ENCODE measurements around the gene SLC9A1. TPM values are rescaled to one million over a fixed set of nuclear protein-coding genes. Genes with fewer than 3 reads are reported as not detected.
A peak's percentile ranks its signal among the peaks of the same experiment; 100 is the strongest.

The SLC9A1 gene
- total and polyA plus RNA-seq, 2 donors (not counting 1 experiment from before 2014, with no cell fraction given) = 7.3 to 22.5 TPM

- ChIA-PET CTCF (interaction anchor here (0.7 to 8.1 kb wide), 4 partner anchors 16 to 179 kb away, joined by 3 to 89 read pairs (median 6); no protein-coding TSS in a partner anchor), POLR2A (interaction anchor here (0.6 kb wide), 1 partner anchor 557 kb away, joined by 6 read pairs; no protein-coding TSS in a partner anchor)
- H3K4me2 ChIP-seq (replicated peaks; ENCODE audit: low read depth, low read length, poor library complexity, severe bottlenecking) = no peak overlapping the region
- TF ChIP-seq CTCF (IDR thresholded peaks at IDR 0.05) (no peak), EZH2 (IDR thresholded peaks at IDR 0.05; ENCODE audit: borderline replicate concordance, insufficient read depth, low read depth, low read length, poor library complexity, severe bottlenecking) (no peak)
- no peak overlapping the region for H3K9ac ChIP-seq (ENCODE audit: low read length)
- no peak overlapping the region for H3K27ac ChIP-seq (ENCODE audit: low read length in 2 of 2)
- no peak overlapping the region for H3K4me3 Mint-ChIP-seq
- no peak overlapping the region for H3K4me3 ChIP-seq (ENCODE audit: control extremely low read depth in 1 of 5, extremely low read depth in 1 of 5, insufficient read depth in 1 of 5, low read depth in 2 of 5, low read length in 4 of 5)
- H3K4me1 ChIP-seq (ENCODE audit: control insufficient read depth in 2 of 2, insufficient read depth in 2 of 2, low read length in 2 of 2) = peaks cover 0 to 6% of the 10 kb centered on the region in 2 donors
- H3K9me3 ChIP-seq (ENCODE audit: control extremely low read depth in 1 of 3, control insufficient read depth in 2 of 3, insufficient read depth in 1 of 3, low read length in 2 of 3) = no peaks in the 10 kb centered on the region
- no peaks in the 10 kb centered on the region for H4K20me1 ChIP-seq (ENCODE audit: control insufficient read depth, insufficient read depth, low read length, poor library complexity, severe bottlenecking)
- H3K79me2 ChIP-seq (ENCODE audit: control insufficient read depth, insufficient read depth, low read length) = peaks cover 7% of the 10 kb centered on the region
- WGBS (ENCODE audit: insufficient coverage) = 95% methylated on average over 12 of the region's 12 CpGs
- no peak for DNase-seq
- H3K36me3 ChIP-seq (replicated peaks in 1 of 2; ENCODE audit: control extremely low read depth in 1 of 2, control insufficient read depth in 1 of 2, extremely low read depth in 1 of 2, insufficient read depth in 2 of 2, low read length in 1 of 2) = no peaks in the 10 kb centered on the region
- H3K27ac Mint-ChIP-seq = no peak overlapping the region
- intact Hi-C loops (cut with micrococcal nuclease) = no loop called here
- no peak for ATAC-seq (ENCODE audit: low read depth)
- no peaks in the 10 kb centered on the region for H3K27me3 Mint-ChIP-seq
- no peaks in the 10 kb centered on the region for H3K9me3 Mint-ChIP-seq (ENCODE audit: insufficient read depth)
- H3K27me3 ChIP-seq (replicated peaks in 1 of 4; ENCODE audit: control extremely low read depth in 1 of 4, control insufficient read depth in 3 of 4, insufficient read depth in 4 of 4, low read length in 3 of 4) = no peaks in the 10 kb centered on the region
- peaks cover 9% of the 10 kb centered on the region for H3K4me1 Mint-ChIP-seq
- H2AFZ ChIP-seq (ENCODE audit: insufficient read depth, low read depth, low read length, poor library complexity, severe bottlenecking) = no peak overlapping the region
Measured at GRCh38 chr1:27117733-27118439, 37.0 kb downstream of the SLC9A1 start.

DNA sequence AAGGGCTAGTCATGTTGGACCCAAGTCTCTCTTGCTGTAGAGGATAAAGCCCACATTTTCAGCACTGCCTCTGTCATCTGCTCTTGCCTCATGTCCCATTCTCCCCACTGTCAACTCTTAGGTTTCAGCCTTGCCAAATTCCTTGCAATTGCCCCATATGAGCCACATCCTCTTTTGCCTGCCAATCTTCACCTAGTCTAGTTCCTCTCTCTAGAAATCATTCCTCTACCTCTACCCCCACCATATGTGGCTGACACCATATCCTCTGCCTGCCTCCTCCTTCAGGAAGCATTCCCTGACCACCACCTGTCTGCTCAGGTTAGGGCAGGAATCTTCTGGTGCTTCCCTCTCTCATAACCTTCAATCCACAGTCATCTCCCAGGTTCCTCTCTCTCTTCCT lies 38.2 kb downstream of the SLC9A1 start:
- Mint-ChIP-seq H3K27ac (peak overlapping the region; percentile 15), H3K4me3 (no peak overlapping the region), H3K4me1 (peaks cover 17% of the 10 kb centered on the region), H3K9me3 (ENCODE audit: insufficient read depth) (no peaks in the 10 kb centered on the region), H3K27me3 (no peaks in the 10 kb centered on the region)
- H3K9me3 ChIP-seq (ENCODE audit: control extremely low read depth in 1 of 3, control insufficient read depth in 2 of 3, insufficient read depth in 1 of 3, low read length in 2 of 3) = no peaks in the 10 kb centered on the region
- intact Hi-C loops (cut with micrococcal nuclease) = no loop called here
- no peak overlapping the region for H3K9ac ChIP-seq (ENCODE audit: low read length)
- H4K20me1 ChIP-seq (ENCODE audit: control insufficient read depth, insufficient read depth, low read length, poor library complexity, severe bottlenecking) = no peaks in the 10 kb centered on the region
- no peak for TF ChIP-seq EZH2 (IDR thresholded peaks at IDR 0.05; ENCODE audit: borderline replicate concordance, insufficient read depth, low read depth, low read length, poor library complexity, severe bottlenecking)
- TF ChIP-seq CTCF (IDR thresholded peaks at IDR 0.05) = no peak
- CTCF ChIA-PET = interaction anchor here (0.9 to 8.1 kb wide), 4 partner anchors 15 to 180 kb away, joined by 3 to 89 read pairs (median 5); partner anchors contain the start of gene SLC9A1
- H3K79me2 ChIP-seq (ENCODE audit: control insufficient read depth, insufficient read depth, low read length) = peaks cover 7% of the 10 kb centered on the region
- POLR2A ChIA-PET = no interaction called here
- ATAC-seq (ENCODE audit: low read depth) (no peak), DNase-seq (no peak)
- H3K27ac ChIP-seq (ENCODE audit: low read length in 2 of 2) = no peak overlapping the region
- no peak overlapping the region for H3K4me3 ChIP-seq (ENCODE audit: control extremely low read depth in 1 of 5, extremely low read depth in 1 of 5, insufficient read depth in 1 of 5, low read depth in 2 of 5, low read length in 4 of 5)
- H3K4me1 ChIP-seq (ENCODE audit: control insufficient read depth in 2 of 2, insufficient read depth in 2 of 2, low read length in 2 of 2) = peaks cover 8 to 18% of the 10 kb centered on the region in 2 donors
- no peak overlapping the region for H2AFZ ChIP-seq (ENCODE audit: insufficient read depth, low read depth, low read length, poor library complexity, severe bottlenecking)
- H3K4me2 ChIP-seq (replicated peaks; ENCODE audit: low read depth, low read length, poor library complexity, severe bottlenecking) = no peak overlapping the region
- H3K36me3 ChIP-seq (replicated peaks in 1 of 2; ENCODE audit: control extremely low read depth in 1 of 2, control insufficient read depth in 1 of 2, extremely low read depth in 1 of 2, insufficient read depth in 2 of 2, low read length in 1 of 2) = no peaks in the 10 kb centered on the region
- H3K27me3 ChIP-seq (replicated peaks in 1 of 4; ENCODE audit: control extremely low read depth in 1 of 4, control insufficient read depth in 3 of 4, insufficient read depth in 4 of 4, low read length in 3 of 4) = no peaks in the 10 kb centered on the region
